Epithelial cell of esophagus (primary cell): ENCODE measurements around the gene MEGF6.
A peak's percentile ranks its signal among the peaks of the same experiment; 100 is the strongest.

Source experiments
- DNase-seq: peaks from one replicate; pipeline ENCODE4 v3.0.0; 2010; ENCODE audit warnings: low read depth
- H3K4me3 ChIP-seq: 2 replicates; pipeline ENCODE4 v1.5.1; 2011; ENCODE audit warnings: mild to moderate bottlenecking, low read length, control low read depth
- CTCF ChIP-seq: IDR thresholded peaks from 2 replicates; pipeline ENCODE4 v1.5.1; 2011; ENCODE audit warnings: low read depth, mild to moderate bottlenecking, low read length, control low read depth, inconsistent platforms; ENCODE audit not compliant: insufficient read depth; ENCODE audit errors: missing control alignments

The MEGF6 gene

GRCh38 chr1:3602375-3602774 lies 8.9 kb downstream of the MEGF6 start:
- no peak for DNase-seq
- no peak overlapping the region for H3K4me3 ChIP-seq
- TF ChIP-seq CTCF, result no peak

GRCh38 chr1:3601743-3602142 lies 9.6 kb downstream of the MEGF6 start:
- no peak overlapping the region for H3K4me3 ChIP-seq
- no peak for DNase-seq
- TF ChIP-seq CTCF, result no peak

GRCh38 chr1:3600354-3600753 lies 11.0 kb downstream of the MEGF6 start:
- H3K4me3 ChIP-seq, result no peak overlapping the region
- no peak for TF ChIP-seq CTCF
- DNase-seq, result no peak

GRCh38 chr1:3599816-3600215 lies 11.5 kb downstream of the MEGF6 start:
- DNase-seq, result peak; percentile 7
- H3K4me3 ChIP-seq, result no peak overlapping the region
- no peak for TF ChIP-seq CTCF

- no peak for DNase-seq
- TF ChIP-seq CTCF, result no peak
- no peak overlapping the region for H3K4me3 ChIP-seq
Measured at GRCh38 chr1:3599286-3599811, 12.0 kb downstream of the MEGF6 start.

GRCh38 chr1:3598522-3599285 lies 12.6 kb downstream of the MEGF6 start:
- H3K4me3 ChIP-seq, result no peak overlapping the region
- no peak for DNase-seq
- TF ChIP-seq CTCF, result no peak

- no peak for TF ChIP-seq CTCF
- no peak overlapping the region for H3K4me3 ChIP-seq
- DNase-seq, result peak; percentile 49
Measured at GRCh38 chr1:3598051-3598491, 13.2 kb downstream of the MEGF6 start.
